Right hindlimb (tissue), 1 donor: ENCODE data around the gene ICA1.
"Not testable (repeated sequence)": the region's sequence is repeated elsewhere in the genome, so short reads cannot be mapped to it uniquely, and the experiment has no call there.

Experiments
- DNase-seq: peaks from one replicate; pipeline ENCODE4 v3.0.0-alpha.2; 2018

Gene ICA1

GRCh38 chr7:8261711-8262695, at the start of gene ICA1:
Gene ICA1 (minus strand): TSS chr7:8262167. CDS start chr7:8235926, 26,241 bp downstream.
- DNase-seq: peak; percentile 52

GRCh38 chr7:8310876-8311275, 48.9 kb upstream of the ICA1 start:
- no peak for DNase-seq

- DNase-seq: no peak
These were observed 43.8 kb upstream of the ICA1 start for GRCh38 chr7:8305625-8306388.

- DNase-seq: no peak
These were observed 43.1 kb upstream of the ICA1 start for GRCh38 chr7:8305104-8305503.

GRCh38 chr7:8303904-8304528, 42.0 kb upstream of the ICA1 start:
- DNase-seq: no peak

- not testable (repeated sequence) for DNase-seq
These were observed 35.1 kb upstream of the ICA1 start for GRCh38 chr7:8297023-8297422.

GRCh38 chr7:8296362-8296659, 34.3 kb upstream of the ICA1 start:
- no peak for DNase-seq

GRCh38 chr7:8295638-8296361, 33.8 kb upstream of the ICA1 start:
- peak; percentile 33 for DNase-seq

- no peak for DNase-seq
These were observed 29.6 kb upstream of the ICA1 start for GRCh38 chr7:8291397-8292141.

- DNase-seq: no peak
These were observed 28.8 kb upstream of the ICA1 start for GRCh38 chr7:8290645-8291308.

- DNase-seq: no peak
These were observed 24.2 kb upstream of the ICA1 start for GRCh38 chr7:8286118-8286517.

- DNase-seq: no peak
These were observed 23.2 kb upstream of the ICA1 start for GRCh38 chr7:8285155-8285554.

GRCh38 chr7:8284606-8285005, 22.6 kb upstream of the ICA1 start:
- no peak for DNase-seq

GRCh38 chr7:8283968-8284367, 22.0 kb upstream of the ICA1 start:
- DNase-seq: no peak

GRCh38 chr7:8282871-8283270, 20.9 kb upstream of the ICA1 start:
- no peak for DNase-seq

- no peak for DNase-seq
These were observed 20.2 kb upstream of the ICA1 start for GRCh38 chr7:8282162-8282561.

GRCh38 chr7:8278183-8278582, 16.2 kb upstream of the ICA1 start:
- no peak for DNase-seq

GRCh38 chr7:8277394-8277982, 15.5 kb upstream of the ICA1 start:
- no peak for DNase-seq

GRCh38 chr7:8274589-8274988, 12.6 kb upstream of the ICA1 start:
- no peak for DNase-seq

GRCh38 chr7:8271960-8272359, 10.0 kb upstream of the ICA1 start:
- no peak for DNase-seq

- DNase-seq: no peak
These were observed 1.1 kb upstream of the ICA1 start for GRCh38 chr7:8263048-8263447.
